HL-60 (cell line): ENCODE measurements around the gene TUBAL3.

Experiments
- CTCF ChIP-seq: IDR thresholded peaks from one replicate; pipeline ENCODE4 v1.5.1; 2011; ENCODE audit warnings: low read length, control low read depth, inconsistent platforms; ENCODE audit not compliant: insufficient read depth
- GABPA ChIP-seq: IDR thresholded peaks from 2 replicates; pipeline ENCODE4 v1.6.1; 2012; ENCODE audit warnings: low read depth
- POLR2AphosphoS5 ChIP-seq: IDR thresholded peaks from 2 replicates; pipeline ENCODE4 v1.6.1; 2012; ENCODE audit warnings: low read depth
- REST ChIP-seq: IDR thresholded peaks from 2 replicates; pipeline ENCODE4 v1.6.1; 2012; ENCODE audit warnings: low read depth; ENCODE audit not compliant: insufficient replicate concordance
- SPI1 ChIP-seq: IDR thresholded peaks from 2 replicates; pipeline ENCODE4 v1.6.1; 2012; ENCODE audit warnings: low read depth, mild to moderate bottlenecking, borderline replicate concordance

GRCh38 chr10:5344746-5345145 lies 59.9 kb downstream of the TUBAL3 start:
- TF ChIP-seq CTCF (no peak), SPI1 (no peak), REST (no peak), POLR2AphosphoS5 (no peak), GABPA (no peak)
